ENCODE measurements around the gene DEPDC1B. TPM values are rescaled to one million over a fixed set of nuclear protein-coding genes. Genes with fewer than 3 reads are reported as not detected.

DEPDC1B gene
- total and polyA plus RNA-seq, 2 of the 8 experiments (the other 6 are each of a cell fraction or from before 2014, with no cell fraction given), result 30.8 to 67.4 TPM

DNA sequence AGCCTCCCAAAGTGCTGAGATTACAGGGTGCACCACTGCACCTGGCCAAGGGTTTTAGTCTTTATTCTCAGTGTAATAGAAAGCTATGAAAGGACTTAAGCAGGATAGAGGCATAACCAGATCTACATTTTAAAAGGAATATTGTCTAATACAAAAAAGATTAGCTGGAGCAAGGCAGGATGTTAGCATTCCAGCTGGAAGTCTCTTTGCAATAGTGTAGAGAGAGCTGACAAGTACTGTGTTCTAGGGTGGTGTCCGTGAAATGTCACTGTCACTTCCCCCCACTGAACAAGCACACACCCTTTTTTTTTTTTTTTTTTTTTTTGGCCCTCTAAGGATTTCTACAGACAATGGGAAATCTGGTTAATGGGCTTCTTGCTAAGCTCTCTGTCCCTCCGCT is 24.2 kb upstream of the DEPDC1B start:
- no peak overlapping the region for H3K9ac ChIP-seq (replicated peaks in 1 of 4; ENCODE audit: extremely low read depth in 1 of 4, low read depth in 3 of 4, low read length in 3 of 4)
- no peak overlapping the region for H3K4ac ChIP-seq (replicated peaks; ENCODE audit: insufficient read length, low read depth, low read length)
- H3K27ac ChIP-seq (ENCODE audit: low read depth, low read length), result no peak overlapping the region
- H3K36me3 ChIP-seq (ENCODE audit: control insufficient read depth in 2 of 4, insufficient read depth in 4 of 4, low read length in 3 of 4), result no peaks in the 10 kb centered on the region
- H2BK12ac ChIP-seq (ENCODE audit: low read depth, low read length), result no peak overlapping the region
- H4K8ac ChIP-seq (ENCODE audit: extremely low read depth, insufficient read depth, low read length), result no peak overlapping the region
- H3K23me2 ChIP-seq (ENCODE audit: low read depth, low read length), result no peaks in the 10 kb centered on the region
- ChIA-PET CTCF (ENCODE audit: partially characterized antibody) (interaction anchor here (0.7 to 2.5 kb wide), 3 partner anchors 9 to 158 kb away, joined by 3 to 9 read pairs (median 4); no protein-coding TSS in a partner anchor), POLR2A (ENCODE audit: partially characterized antibody) (interaction anchor here (1.0 to 2.3 kb wide), 2 partner anchors 9 to 24 kb away, joined by 3 to 10 read pairs; partner anchors contain the start of gene DEPDC1B)
- no peaks in the 10 kb centered on the region for H3K79me2 ChIP-seq (ENCODE audit: control insufficient read depth in 1 of 2, insufficient read depth in 2 of 2, low read length in 2 of 2)
- H3K9me3 ChIP-seq (ENCODE audit: insufficient read depth in 2 of 2, low read depth in 1 of 2, low read length in 1 of 2), result no peaks in the 10 kb centered on the region
- H3K23ac ChIP-seq (ENCODE audit: insufficient read length), result no peak overlapping the region
- no peaks in the 10 kb centered on the region for H3K27me3 ChIP-seq (replicated peaks in 1 of 4; ENCODE audit: control insufficient read depth in 3 of 4, extremely low read depth in 1 of 4, insufficient read depth in 3 of 4, low read length in 3 of 4)
- H2AFZ ChIP-seq (ENCODE audit: low read length), result no peak overlapping the region
- DNase-seq (ENCODE audit: low read depth in 1 of 2, low spot score in 2 of 2) (no peak), FAIRE-seq (no peak)
- no peak overlapping the region for H4K5ac ChIP-seq (ENCODE audit: insufficient read length, low read depth, low read length)
- no peak overlapping the region for H4K91ac ChIP-seq (replicated peaks; ENCODE audit: insufficient read length, low read length)
- no peak overlapping the region for H3K18ac ChIP-seq (ENCODE audit: extremely low read depth, low read length)
- H3K14ac ChIP-seq (ENCODE audit: insufficient read length), result no peak overlapping the region
- no peaks in the 10 kb centered on the region for H4K20me1 ChIP-seq (replicated peaks in 1 of 2; ENCODE audit: control insufficient read depth in 1 of 2, insufficient read depth in 2 of 2, low read length in 2 of 2)
- H2BK15ac ChIP-seq (ENCODE audit: low read length), result no peak overlapping the region
- no peak overlapping the region for H2AK5ac ChIP-seq (ENCODE audit: low read depth, low read length)
- whole genome bisulfite sequencing, 2 experiments (ENCODE audit: extremely low coverage in 1 of 2, insufficient coverage in 1 of 2, insufficient read length in 1 of 2, insufficient replicate concordance in 2 of 2, low coverage in 1 of 2, low lambda C conversion rate in 2 of 2, missing lambda C conversion rate in 1 of 2), result 83% methylated on average over 2 of the region's 2 CpGs; no CpG with 5 or more reads in 1 of the 2 experiments
- H3K56ac ChIP-seq (replicated peaks; ENCODE audit: insufficient read length, low read depth, low read length), result no peak overlapping the region
- no peaks in the 10 kb centered on the region for H3K79me1 ChIP-seq (ENCODE audit: low read depth, low read length)
- no peaks in the 10 kb centered on the region for H3K4me1 ChIP-seq (replicated peaks in 1 of 4; ENCODE audit: control insufficient read depth in 3 of 4, insufficient read depth in 4 of 4, low read length in 3 of 4)
- H2BK5ac ChIP-seq (ENCODE audit: low read depth, low read length), result no peak overlapping the region
- H2BK120ac ChIP-seq (replicated peaks; ENCODE audit: low read depth, low read length), result no peak overlapping the region
- no peak overlapping the region for H3K4me3 ChIP-seq (ENCODE audit: extremely low read depth in 1 of 4, insufficient read depth in 2 of 4, low read depth in 3 of 4, low read length in 4 of 4)
- H3K4me2 ChIP-seq (ENCODE audit: insufficient read depth in 1 of 2, low read depth in 2 of 2, low read length in 2 of 2), result no peak overlapping the region
- no peak overlapping the region for H2BK20ac ChIP-seq (ENCODE audit: low read length)
- TF ChIP-seq HDAC6 (IDR thresholded peaks at IDR 0.05; ENCODE audit: low read depth, low read length) (no peak), EP300 (IDR thresholded peaks at IDR 0.05; ENCODE audit: borderline replicate concordance in 1 of 2, low read depth in 2 of 2, low read length in 2 of 2) (no peak), POLR2A (IDR thresholded peaks at IDR 0.05; ENCODE audit: control extremely low read depth in 1 of 2, low read depth in 2 of 2, low read length in 2 of 2) (no peak), SP1 (IDR thresholded peaks at IDR 0.05; ENCODE audit: low read depth, low read length) (no peak), CTBP2 (IDR thresholded peaks at IDR 0.05; ENCODE audit: borderline replicate concordance, insufficient read depth, insufficient read length, low read length) (no peak)

All from H1 (cell line).